Hepatocyte (in vitro differentiated cells): ENCODE data around the gene AGAP1. TPM values are rescaled to one million over a fixed set of nuclear protein-coding genes. Genes with fewer than 3 reads are reported as not detected.

ENCODE experiments used
- DNase-seq: peaks from one replicate; pipeline ENCODE4 v3.0.0-alpha.2; 2016; ENCODE audit warnings: low spot score
- H2AFZ ChIP-seq: fragments of 200-600 bp; sonication (generic); 2 replicates; pipeline ENCODE4 v1.6.0; 2016; ENCODE audit warnings: antibody characterized with exemption, mild to moderate bottlenecking
- H3K27ac ChIP-seq: fragments of 200-600 bp; sonication (generic); 2 replicates; pipeline ENCODE4 v1.5.1; 2016; ENCODE audit warnings: mild to moderate bottlenecking
- H3K27me3 ChIP-seq: fragments of 200-600 bp; sonication (generic); 2 replicates; pipeline ENCODE4 v1.6.1; 2016
- H3K36me3 ChIP-seq: fragments of 200-600 bp; sonication (generic); replicated peaks from 2 replicates; pipeline ENCODE4 v1.5.1; 2016; ENCODE audit warnings: low read depth; ENCODE audit not compliant: insufficient read depth
- H3K4me1 ChIP-seq: fragments of 200-600 bp; sonication (generic); 2 replicates; pipeline ENCODE4 v1.5.1; 2016; ENCODE audit warnings: mild to moderate bottlenecking, moderate library complexity; ENCODE audit not compliant: insufficient read depth
- H3K4me2 ChIP-seq: fragments of 200-600 bp; sonication (generic); 2 replicates; pipeline ENCODE4 v1.6.0; 2016
- H3K4me3 ChIP-seq: fragments of 200-600 bp; sonication (generic); 2 replicates; pipeline ENCODE4 v1.5.1; 2016; ENCODE audit warnings: mild to moderate bottlenecking
- H3K79me2 ChIP-seq: fragments of 200-600 bp; sonication (generic); 2 replicates; pipeline ENCODE4 v1.6.0; 2017; ENCODE audit warnings: mild to moderate bottlenecking
- H3K9me2 ChIP-seq: fragments of 200-600 bp; sonication (generic); replicated peaks from 2 replicates; pipeline ENCODE4 v1.6.0; 2017; ENCODE audit warnings: mild to moderate bottlenecking; ENCODE audit not compliant: insufficient read depth
- H3K9me3 ChIP-seq: fragments of 200-600 bp; sonication (generic); 2 replicates; pipeline ENCODE4 v1.5.1; 2016; ENCODE audit warnings: low read depth, mild to moderate bottlenecking
- H4K20me1 ChIP-seq: fragments of 200-600 bp; sonication (generic); 2 replicates; pipeline ENCODE4 v1.6.0; 2016; ENCODE audit warnings: mild to moderate bottlenecking; ENCODE audit not compliant: insufficient read depth, poor library complexity, severe bottlenecking
- CTCF ChIP-seq: fragments of 200-600 bp; sonication (generic); IDR thresholded peaks from 2 replicates; pipeline ENCODE4 v1.5.1; 2016; ENCODE audit warnings: antibody characterized with exemption, mild to moderate bottlenecking; ENCODE audit not compliant: poor library complexity
- EZH2 ChIP-seq: fragments of 200-600 bp; sonication (generic); IDR thresholded peaks from 2 replicates; pipeline ENCODE4 v1.6.1; 2016; ENCODE audit warnings: antibody characterized with exemption, mild to moderate bottlenecking, borderline replicate concordance
- EZH2phosphoT487 ChIP-seq: fragments of 200-600 bp; sonication (generic); IDR thresholded peaks from one replicate; pipeline ENCODE4 v1.6.1; 2018; ENCODE audit warnings: antibody characterized with exemption, mild to moderate bottlenecking, low read depth, moderate library complexity; ENCODE audit not compliant: unreplicated experiment, severe bottlenecking
- WGBS: methylation state at CpG from one replicate; pipeline ENCODE4 v1.1.6; 2016; ENCODE audit warnings: low lambda C conversion rate; ENCODE audit errors: missing lambda C conversion rate; 5-methylcytosine and 5-hydroxymethylcytosine counted together
- polyA plus RNA-seq: library from polyadenylated mRNA; unstranded; fragments of >200 nt; fragmentation: Nextera tagmentation; extraction: Ambion mirVana; gene quantifications from 2 replicates; pipeline ENCODE4 v1.2.1, GENCODE V29; 2016
- total RNA-seq: library from RNA; depleted of rRNA; stranded (reverse); fragments of >200 nt; gene quantifications from 2 replicates; pipeline ENCODE4 v1.2.3, GENCODE V29; 2014

The AGAP1 gene
- total and polyA plus RNA-seq, 2 experiments from 2014 or later, result 12.1 to 20.0 TPM

DNA sequence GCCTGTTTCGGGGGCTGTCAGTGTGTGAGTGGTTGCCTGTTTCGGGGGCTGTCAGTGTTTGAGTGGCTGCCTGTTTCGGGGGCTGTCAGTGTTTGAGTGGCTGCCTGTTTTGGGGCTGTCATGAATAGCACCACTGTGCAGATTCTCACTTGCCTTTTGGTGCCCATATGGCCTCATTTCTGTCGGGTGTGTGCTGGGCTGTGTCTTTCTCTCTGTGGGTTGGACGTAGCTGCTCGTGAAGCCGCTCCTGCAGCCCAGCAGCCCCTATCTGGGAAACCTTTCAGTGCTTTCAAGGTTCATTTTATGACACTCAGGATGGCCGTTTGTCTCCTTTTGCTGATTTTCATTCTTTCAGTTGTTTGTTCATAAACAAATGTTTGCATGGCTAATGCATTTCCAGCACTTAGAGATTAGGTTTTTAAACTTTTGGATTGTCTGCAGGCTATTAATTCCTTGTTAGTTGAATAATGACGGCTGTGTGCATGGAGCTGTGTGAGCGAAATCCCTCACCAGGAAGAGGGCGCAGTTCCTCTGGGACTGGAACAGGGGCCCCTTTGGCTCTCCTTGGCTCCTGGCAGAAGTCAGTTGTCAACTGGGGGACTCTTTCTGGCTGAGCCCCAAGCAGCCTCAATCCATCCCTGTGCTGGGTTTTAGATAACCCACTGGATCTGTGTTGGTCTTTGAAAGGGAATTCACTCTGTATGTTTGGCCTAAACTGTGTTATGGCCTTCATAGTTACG lies 10.8 kb downstream of the AGAP1 start:
- H3K9me3 ChIP-seq, result no peaks in the 10 kb centered on the region
- H3K27me3 ChIP-seq, result no peaks in the 10 kb centered on the region
- peaks cover 29% of the 10 kb centered on the region for H3K4me1 ChIP-seq
- H3K9me2 ChIP-seq, result no peaks in the 10 kb centered on the region
- peaks cover 45% of the 10 kb centered on the region for H4K20me1 ChIP-seq
- TF ChIP-seq EZH2phosphoT487, result no peak
- TF ChIP-seq CTCF, result no peak
- TF ChIP-seq EZH2, result no peak
- no peak overlapping the region for H3K4me3 ChIP-seq
- peak overlapping the region; percentile 46 for H3K4me2 ChIP-seq
- peaks cover 97% of the 10 kb centered on the region for H3K79me2 ChIP-seq
- WGBS, result 57% methylated on average over 10 of the region's 12 CpGs
- no peak overlapping the region for H2AFZ ChIP-seq
- no peaks in the 10 kb centered on the region for H3K36me3 ChIP-seq
- no peak for DNase-seq
- peak overlapping the region; percentile 36 for H3K27ac ChIP-seq

GRCh38 chr2:235505181-235505741 lies 11.4 kb downstream of the AGAP1 start:
- H3K4me1 ChIP-seq, result peaks cover 29% of the 10 kb centered on the region
- no peaks in the 10 kb centered on the region for H3K36me3 ChIP-seq
- H2AFZ ChIP-seq, result no peak overlapping the region
- 51% methylated on average over 7 of the region's 7 CpGs for WGBS
- peaks cover 40% of the 10 kb centered on the region for H4K20me1 ChIP-seq
- peak overlapping the region; percentile 36 for H3K27ac ChIP-seq
- TF ChIP-seq CTCF (no peak), EZH2phosphoT487 (no peak), EZH2 (no peak)
- H3K9me2 ChIP-seq, result no peaks in the 10 kb centered on the region
- H3K9me3 ChIP-seq, result no peaks in the 10 kb centered on the region
- DNase-seq, result peak; percentile 45
- H3K79me2 ChIP-seq, result peaks cover 97% of the 10 kb centered on the region
- peak overlapping the region; percentile 46 for H3K4me2 ChIP-seq
- no peak overlapping the region for H3K4me3 ChIP-seq
- H3K27me3 ChIP-seq, result no peaks in the 10 kb centered on the region

DNA sequence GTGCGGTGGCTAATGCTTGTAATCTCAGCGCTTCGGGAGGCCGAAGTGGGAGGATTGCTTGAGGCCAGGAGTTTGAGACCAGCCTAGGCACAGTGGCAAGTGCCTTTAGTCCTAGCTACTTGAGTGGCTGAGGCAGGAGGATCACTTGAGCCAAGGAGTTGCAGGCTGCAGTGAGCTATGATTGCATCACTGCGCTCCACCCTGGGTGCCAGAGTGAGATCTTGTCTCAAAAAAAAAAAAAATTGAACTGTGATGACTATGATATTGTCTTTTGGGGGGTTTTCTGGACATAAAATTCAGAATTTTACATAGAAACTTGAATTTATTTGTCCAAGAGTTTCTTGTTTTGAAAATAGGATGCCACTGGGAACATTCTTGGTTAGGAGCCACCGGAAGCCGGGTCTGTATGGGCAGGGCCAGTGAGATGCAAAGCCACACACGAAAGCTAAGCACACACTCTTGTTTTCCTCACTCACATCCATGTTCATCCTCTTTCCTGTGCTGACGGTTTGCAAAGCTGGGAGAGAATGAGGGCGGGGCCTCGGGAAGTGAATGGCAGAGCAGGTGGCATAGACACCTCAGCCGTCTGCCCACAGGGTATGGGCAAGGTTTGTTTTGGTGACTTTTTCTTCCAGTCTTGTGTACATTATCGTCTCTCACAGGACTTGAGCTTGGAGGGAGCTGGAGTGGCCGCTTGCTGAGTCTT lies 12.6 kb downstream of the AGAP1 start:
- H3K27ac ChIP-seq, result no peak overlapping the region
- H3K4me1 ChIP-seq, result peaks cover 23% of the 10 kb centered on the region
- no peak overlapping the region for H3K4me3 ChIP-seq
- no peaks in the 10 kb centered on the region for H3K9me2 ChIP-seq
- 86% methylated on average over 14 of the region's 14 CpGs for WGBS
- H2AFZ ChIP-seq, result no peak overlapping the region
- H4K20me1 ChIP-seq, result peaks cover 28% of the 10 kb centered on the region
- no peak for DNase-seq
- H3K36me3 ChIP-seq, result no peaks in the 10 kb centered on the region
- H3K9me3 ChIP-seq, result no peaks in the 10 kb centered on the region
- TF ChIP-seq EZH2phosphoT487 (no peak), EZH2 (no peak), CTCF (no peak)
- no peak overlapping the region for H3K4me2 ChIP-seq
- H3K79me2 ChIP-seq, result peaks cover 96% of the 10 kb centered on the region
- H3K27me3 ChIP-seq, result no peaks in the 10 kb centered on the region
